GM18499 (cell line): ENCODE measurements around the gene ICA1.
"Not testable (repeated sequence)": the region's sequence is repeated elsewhere in the genome, so short reads cannot be mapped to it uniquely, and the experiment has no call there.

Experiments
- ATAC-seq: cut with Tn5 transposase; IDR thresholded peaks from one replicate; pipeline ENCODE4 v1.9.1; 2021; ENCODE audit warnings: moderate number of reproducible peaks; ENCODE audit not compliant: insufficient read depth, unreplicated experiment

Gene ICA1

GRCh38 chr7:8111282-8111960, 150.5 kb downstream of the ICA1 start:
- ATAC-seq: no peak

- ATAC-seq: no peak
These were observed 152.6 kb downstream of the ICA1 start for GRCh38 chr7:8109196-8110022.

GRCh38 chr7:8105449-8106095, 156.4 kb downstream of the ICA1 start:
- no peak for ATAC-seq

- no peak for ATAC-seq
These were observed 158.7 kb downstream of the ICA1 start for GRCh38 chr7:8103282-8103681.

GRCh38 chr7:8101292-8101691, 160.7 kb downstream of the ICA1 start:
- ATAC-seq: not testable (repeated sequence)

- ATAC-seq: no peak
These were observed 167.5 kb downstream of the ICA1 start for GRCh38 chr7:8094164-8095140.

- no peak for ATAC-seq
These were observed 169.8 kb downstream of the ICA1 start for GRCh38 chr7:8092140-8092539.

- no peak for ATAC-seq
These were observed 172.8 kb downstream of the ICA1 start for GRCh38 chr7:8089036-8089780.

- no peak for ATAC-seq
These were observed 175.7 kb downstream of the ICA1 start for GRCh38 chr7:8086239-8086638.

- no peak for ATAC-seq
These were observed 176.5 kb downstream of the ICA1 start for GRCh38 chr7:8085420-8085819.

- no peak for ATAC-seq
These were observed 177.1 kb downstream of the ICA1 start for GRCh38 chr7:8084836-8085235.

- no peak for ATAC-seq
These were observed 179.2 kb downstream of the ICA1 start for GRCh38 chr7:8082762-8083161.

- ATAC-seq: no peak
These were observed 183.5 kb downstream of the ICA1 start for GRCh38 chr7:8078418-8078817.

- ATAC-seq: no peak
These were observed 191.4 kb downstream of the ICA1 start for GRCh38 chr7:8070451-8071180.

GRCh38 chr7:8068892-8069686, 192.9 kb downstream of the ICA1 start:
- no peak for ATAC-seq

- ATAC-seq: no peak
These were observed 196.6 kb downstream of the ICA1 start for GRCh38 chr7:8065356-8065813.

- ATAC-seq: no peak
These were observed 197.1 kb downstream of the ICA1 start for GRCh38 chr7:8064828-8065227.
